Endothelial cell of umbilical vein (primary cell): ENCODE results near the gene LBX2. TPM values are rescaled to one million over a fixed set of nuclear protein-coding genes. Genes with fewer than 3 reads are reported as not detected.

ENCODE experiments used
- BruUV-seq: library from RNA; stranded (reverse); fragments of 400-500 nt; replicated peaks from 2 replicates; lab custom pipeline; 2021; lab: Mats Ljungman, UMichigan
- CTCF ChIA-PET: fragments of 300-600, 350-600 bp; sonication (Branson Sonifier 250); formaldehyde crosslinking; loops from one replicate; lab custom pipeline; 2021; ENCODE audit warnings: antibody characterized with exemption, inconsistent platforms; lab: Charles Lee
- POLR2A ChIA-PET: fragments of 300-600, 350-600 bp; sonication (Branson Sonifier 250); formaldehyde crosslinking; loops from one replicate; lab custom pipeline; 2021; ENCODE audit warnings: antibody characterized with exemption, inconsistent platforms; lab: Charles Lee
- DNase-seq: peaks from one replicate; pipeline ENCODE4 v3.0.0-alpha.2; 2011; ENCODE audit warnings: low read depth, low spot score
- FAIRE-seq: peaks from 2 replicates; lab custom pipeline; 2011; peaks lifted over from hg19 to GRCh38; lab: Jason Lieb, UNC
- H2AFZ ChIP-seq: 2 replicates; pipeline ENCODE4 v1.6.0; 2012; ENCODE audit warnings: low read depth, low read length, control low read depth, inconsistent platforms
- H3K27ac ChIP-seq: 2 replicates; pipeline ENCODE4 v1.5.1; 2011; ENCODE audit warnings: low read depth, mild to moderate bottlenecking, control low read depth, low read length, moderate library complexity; ENCODE audit not compliant: insufficient read depth
- H3K27me3 ChIP-seq, 2 experiments: 2 replicates each; pipeline versions ENCODE4 v1.6.0 to v1.6.1; 2011; ENCODE audit warnings: low read length in 2 of 2, mixed read lengths in 1 of 2; ENCODE audit not compliant: control insufficient read depth in 2 of 2, insufficient read depth in 2 of 2
- H3K36me3 ChIP-seq, 2 experiments: 2 replicates in 1 of 2; 3 replicates in 1 of 2; pipeline ENCODE4 v1.5.1; 2011; ENCODE audit warnings: low read length in 2 of 2, mild to moderate bottlenecking in 1 of 2, moderate library complexity in 1 of 2; ENCODE audit not compliant: control insufficient read depth in 2 of 2, insufficient read depth in 2 of 2; ENCODE audit errors: extremely low read depth in 1 of 2
- H3K4me1 ChIP-seq: 3 replicates; pipeline ENCODE4 v1.5.1; 2011; ENCODE audit warnings: mild to moderate bottlenecking, low read length; ENCODE audit not compliant: control insufficient read depth, insufficient read depth; ENCODE audit errors: extremely low read depth
- H3K4me2 ChIP-seq: 2 replicates; pipeline ENCODE4 v1.6.1; 2011; ENCODE audit warnings: low read length, control low read depth, mixed read lengths; ENCODE audit not compliant: insufficient read depth
- H3K4me3 ChIP-seq, 3 experiments: fragments of 200-600 bp in 1 of 3; sonication (generic), shearing (Covaris generic) in 1 of 3; replicated peaks in 1 of 3; 2 replicates each; pipeline ENCODE4 v1.5.1; 2011 to 2016; ENCODE audit warnings: control low read depth in 3 of 3, low read length in 3 of 3, mild to moderate bottlenecking in 2 of 3, inconsistent platforms in 1 of 3, low read depth in 1 of 3, moderate library complexity in 1 of 3; ENCODE audit not compliant: insufficient read depth in 1 of 3
- H3K79me2 ChIP-seq: 2 replicates; pipeline ENCODE4 v1.6.0; 2012; ENCODE audit warnings: low read length, inconsistent platforms; ENCODE audit not compliant: control insufficient read depth, insufficient read depth
- H3K9ac ChIP-seq: replicated peaks from 2 replicates; pipeline ENCODE3; 2011; ENCODE audit warnings: low read length, control low read depth; ENCODE audit not compliant: insufficient read depth; ENCODE audit errors: extremely low read depth
- H3K9me1 ChIP-seq: replicated peaks from 3 replicates; pipeline ENCODE4 v1.6.0; 2011; ENCODE audit warnings: mild to moderate bottlenecking, low read length; ENCODE audit not compliant: control insufficient read depth, insufficient read depth; ENCODE audit errors: extremely low read depth
- H3K9me3 ChIP-seq: replicated peaks from 2 replicates; pipeline ENCODE4 v1.5.1; 2012; ENCODE audit warnings: low read length, inconsistent platforms; ENCODE audit not compliant: control insufficient read depth, insufficient read depth
- H4K20me1 ChIP-seq: replicated peaks from 2 replicates; pipeline ENCODE3; 2011; ENCODE audit warnings: mild to moderate bottlenecking, low read length; ENCODE audit not compliant: control insufficient read depth, insufficient read depth; ENCODE audit errors: extremely low read depth
- EZH2 ChIP-seq: IDR thresholded peaks from 2 replicates; pipeline ENCODE4 v1.6.1; 2012; ENCODE audit warnings: borderline replicate concordance, low read depth, mild to moderate bottlenecking, moderate library complexity, low read length, inconsistent platforms; ENCODE audit not compliant: severe bottlenecking
- FOS ChIP-seq: IDR thresholded peaks from 2 replicates; pipeline ENCODE4 v1.6.1; 2011; ENCODE audit warnings: mild to moderate bottlenecking, low read length, moderate library complexity, borderline replicate concordance; ENCODE audit not compliant: insufficient read depth
- GATA2 ChIP-seq: IDR thresholded peaks from 2 replicates; pipeline ENCODE4 v1.7.0; 2011; ENCODE audit warnings: low read depth, mild to moderate bottlenecking, moderate library complexity, mixed read lengths, low read length; ENCODE audit not compliant: insufficient read length, insufficient read depth
- JUN ChIP-seq: IDR thresholded peaks from 2 replicates; pipeline ENCODE4 v1.6.1; 2011; ENCODE audit warnings: borderline replicate concordance, low read depth; ENCODE audit not compliant: insufficient read length, insufficient read depth
- MYC ChIP-seq: IDR thresholded peaks from one replicate; pipeline ENCODE4 v1.6.1; 2011; ENCODE audit warnings: mild to moderate bottlenecking, low read depth, low read length
- POLR2A ChIP-seq: IDR thresholded peaks from 2 replicates; pipeline ENCODE4 v1.6.1; 2012; ENCODE audit warnings: low read depth, mild to moderate bottlenecking, control low read depth, low read length
- POLR2AphosphoS5 ChIP-seq: IDR thresholded peaks from 2 replicates; pipeline ENCODE4 v1.6.1; 2012; ENCODE audit warnings: low read depth, mild to moderate bottlenecking, control low read depth, low read length, moderate library complexity; ENCODE audit not compliant: insufficient read depth
- dilution Hi-C: fragments of 300-500 bp; cut with MboI; formaldehyde crosslinking; loops from one replicate; pipeline ENCODE4 v1.15.0; 2019; ENCODE audit warnings: low sequenced_read_pairs; ENCODE audit not compliant: extremely low pct_ligation_motif_present
- intact Hi-C: fragments of 100-400 bp; cut with micrococcal nuclease; formaldehyde crosslinking; loops from one replicate; pipeline ENCODE4 v1.10.0; 2022
- polyA plus RNA-seq, 4 experiments: library from polyadenylated mRNA; depleted of rRNA in 3 of 4; stranded (reverse) in 3 of 4; unstranded in 1 of 4; fragments of >200 nt; gene quantifications; 2 replicates each; pipeline versions ENCODE4 v1.2.1 to v1.2.3, GENCODE V29; 2011 to 2012; ENCODE audit warnings: missing spikeins in 1 of 4
- total RNA-seq: library from RNA; stranded (reverse); gene quantifications from 2 replicates; pipeline ENCODE4 v1.2.3, GENCODE V29; 2021
- TF ChIP-seq, protein P1 (sequence below): IDR thresholded peaks from 2 replicates; pipeline ENCODE4 v1.6.1; 2011; ENCODE audit not compliant: insufficient read depth, insufficient read length
- TF ChIP-seq, protein P2 (sequence below), 2 donors: IDR thresholded peaks; 1 replicate in 1 of 2; 2 replicates in 1 of 2; pipeline ENCODE4 v1.5.1; 2011; ENCODE audit warnings: low read length in 2 of 2, mild to moderate bottlenecking in 2 of 2, moderate library complexity in 2 of 2, control low read depth in 1 of 2, inconsistent platforms in 1 of 2, low read depth in 1 of 2; ENCODE audit not compliant: insufficient read depth in 1 of 2; ENCODE audit errors: extremely low read depth in 1 of 2

The LBX2 gene
- total and polyA plus RNA-seq, 2 donors (not counting 3 experiments of a cell fraction or from before 2014, with no cell fraction given), result 2.8 to 3.8 TPM

DNA sequence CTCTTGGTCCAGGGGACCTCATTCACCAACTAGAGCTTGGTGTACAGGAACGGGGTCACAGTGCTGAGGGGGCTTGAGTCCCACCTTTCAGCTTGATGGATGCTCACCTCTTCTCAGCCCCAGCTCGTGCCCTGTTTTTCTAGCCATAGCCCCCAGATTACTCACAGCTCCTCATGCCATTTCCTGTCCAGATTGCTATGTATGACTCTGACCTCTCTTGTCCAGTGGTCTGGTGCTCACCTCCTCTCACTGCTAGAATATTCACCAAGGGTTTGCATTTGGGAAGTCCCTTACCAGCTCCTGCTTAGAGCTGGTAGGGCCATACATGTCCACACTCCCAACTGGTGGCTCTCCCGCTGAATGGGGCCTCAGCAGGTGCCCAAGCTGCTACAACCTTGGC is 5.9 kb downstream of the LBX2 start:
- intact Hi-C loops (no loop called here), dilution Hi-C loops (no loop called here)
- H3K79me2 ChIP-seq, result no peaks in the 10 kb centered on the region
- H2AFZ ChIP-seq, result no peak overlapping the region
- DNase-seq, result no peak
- TF ChIP-seq FOS (no peak), POLR2A (no peak), JUN (no peak), EZH2 (no peak), POLR2AphosphoS5 (no peak), GATA2 (no peak), MYC (no peak)
- TF ChIP-seq, protein P1, sequence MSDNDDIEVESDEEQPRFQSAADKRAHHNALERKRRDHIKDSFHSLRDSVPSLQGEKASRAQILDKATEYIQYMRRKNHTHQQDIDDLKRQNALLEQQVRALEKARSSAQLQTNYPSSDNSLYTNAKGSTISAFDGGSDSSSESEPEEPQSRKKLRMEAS, result no peak
- TF ChIP-seq, protein P2, sequence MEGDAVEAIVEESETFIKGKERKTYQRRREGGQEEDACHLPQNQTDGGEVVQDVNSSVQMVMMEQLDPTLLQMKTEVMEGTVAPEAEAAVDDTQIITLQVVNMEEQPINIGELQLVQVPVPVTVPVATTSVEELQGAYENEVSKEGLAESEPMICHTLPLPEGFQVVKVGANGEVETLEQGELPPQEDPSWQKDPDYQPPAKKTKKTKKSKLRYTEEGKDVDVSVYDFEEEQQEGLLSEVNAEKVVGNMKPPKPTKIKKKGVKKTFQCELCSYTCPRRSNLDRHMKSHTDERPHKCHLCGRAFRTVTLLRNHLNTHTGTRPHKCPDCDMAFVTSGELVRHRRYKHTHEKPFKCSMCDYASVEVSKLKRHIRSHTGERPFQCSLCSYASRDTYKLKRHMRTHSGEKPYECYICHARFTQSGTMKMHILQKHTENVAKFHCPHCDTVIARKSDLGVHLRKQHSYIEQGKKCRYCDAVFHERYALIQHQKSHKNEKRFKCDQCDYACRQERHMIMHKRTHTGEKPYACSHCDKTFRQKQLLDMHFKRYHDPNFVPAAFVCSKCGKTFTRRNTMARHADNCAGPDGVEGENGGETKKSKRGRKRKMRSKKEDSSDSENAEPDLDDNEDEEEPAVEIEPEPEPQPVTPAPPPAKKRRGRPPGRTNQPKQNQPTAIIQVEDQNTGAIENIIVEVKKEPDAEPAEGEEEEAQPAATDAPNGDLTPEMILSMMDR (IDR thresholded peaks at IDR 0.05; ENCODE audit: extremely low read depth in 1 of 2, insufficient read depth in 1 of 2, low read depth in 1 of 2, low read length in 2 of 2), result no peak
- H3K9ac ChIP-seq, result no peak overlapping the region
- H3K27me3 ChIP-seq, result peaks cover 10 to 16% of the 10 kb centered on the region in 2 experiments
- no peak overlapping the region for H3K4me3 ChIP-seq
- peaks cover 13% of the 10 kb centered on the region for H3K4me1 ChIP-seq
- no peaks in the 10 kb centered on the region for H4K20me1 ChIP-seq
- no TSS peak for BruUV-seq
- POLR2A ChIA-PET, result no interaction called here
- no peak overlapping the region for H3K4me2 ChIP-seq
- no peak overlapping the region for H3K27ac ChIP-seq
- no peaks in the 10 kb centered on the region for H3K9me1 ChIP-seq
- FAIRE-seq, result peak; percentile 63
- no peaks in the 10 kb centered on the region for H3K9me3 ChIP-seq
- CTCF ChIA-PET, result interaction anchor here (0.6 to 1.3 kb wide), 6 partner anchors 9 to 92 kb away, joined by 3 to 11 read pairs (median 4); partner anchors contain the start of genes CCDC142, INO80B and TTC31
- H3K36me3 ChIP-seq, result peaks cover 3 to 14% of the 10 kb centered on the region in 2 experiments
